Iris pigment epithelial cell (primary cell): ENCODE results near the gene CCDC158.
"Not testable (repeated sequence)": the region's sequence is repeated elsewhere in the genome, so short reads cannot be mapped to it uniquely, and the experiment has no call there.

Source experiments
- DNase-seq: peaks from one replicate; pipeline ENCODE4 v3.0.0-alpha.2; 2011; ENCODE audit warnings: low read depth

Gene CCDC158

DNA sequence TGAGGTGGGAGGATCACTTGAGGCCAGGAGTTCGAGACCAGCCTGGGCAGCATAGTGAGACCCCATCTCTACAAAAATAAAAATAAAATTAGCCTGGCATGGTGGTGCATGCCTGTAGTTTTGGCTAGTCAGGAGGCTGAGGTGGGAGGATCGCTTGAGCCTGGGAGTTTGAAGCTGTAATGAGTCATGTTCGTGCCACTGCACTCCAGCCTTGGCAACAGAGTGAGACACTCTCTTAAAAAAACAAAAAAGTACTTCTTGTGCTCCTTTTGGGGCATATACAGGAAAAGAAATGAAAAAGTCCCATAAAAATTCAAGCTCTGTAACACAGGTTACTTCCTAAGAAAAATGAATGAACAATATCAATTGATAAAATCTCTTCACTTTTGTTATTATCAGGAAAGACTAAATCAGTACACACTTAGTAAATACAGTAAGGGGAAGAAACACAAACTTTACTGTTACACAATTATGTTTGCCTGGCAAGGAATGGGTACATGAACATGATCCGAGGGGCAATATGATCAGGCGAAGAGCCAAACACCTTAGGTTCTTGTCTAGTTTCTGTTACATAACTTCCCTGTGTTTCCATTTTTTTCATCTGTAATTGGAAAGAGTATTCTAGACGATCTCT, 46.9 kb downstream of the CCDC158 start:
- peak; percentile 36 for DNase-seq

DNA sequence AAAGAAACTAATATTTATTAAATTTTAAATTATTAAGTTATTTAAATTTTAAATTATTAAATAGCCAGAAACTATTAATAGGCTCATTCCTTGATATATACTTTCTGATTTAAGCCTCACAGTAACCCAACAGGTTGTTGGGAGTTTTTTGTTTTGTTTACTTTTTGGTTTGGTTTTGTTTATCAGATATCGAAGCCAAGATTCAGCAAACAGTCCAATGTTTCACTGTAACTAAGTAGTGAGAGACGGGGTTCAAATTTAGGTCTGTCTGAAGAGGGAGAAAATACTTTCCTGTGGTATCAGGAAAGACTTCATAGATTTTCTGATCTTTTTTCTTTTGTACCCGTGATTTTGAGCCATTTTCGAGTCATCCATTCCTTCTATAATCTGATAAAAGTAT, 54.2 kb downstream of the CCDC158 start:
- no peak for DNase-seq

DNA sequence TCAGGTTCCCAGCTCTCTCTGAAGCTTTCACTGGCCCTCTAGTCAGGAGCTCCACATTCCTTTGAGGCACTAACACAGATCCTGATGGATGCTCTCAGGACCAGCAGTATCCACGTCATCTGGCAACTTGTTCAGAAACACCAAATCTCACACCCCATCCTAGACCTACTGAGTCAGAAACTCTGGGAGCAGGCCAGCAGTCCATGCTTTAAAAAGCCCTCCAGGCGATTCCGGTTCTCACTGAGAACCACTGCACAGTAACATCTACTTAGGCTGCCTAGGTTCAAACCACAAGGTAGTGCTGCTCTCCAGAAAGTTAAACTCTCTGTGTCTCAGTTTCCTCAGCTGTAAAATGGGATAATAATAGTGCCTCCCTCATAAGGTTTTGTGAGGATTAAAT, 55.3 kb downstream of the CCDC158 start:
- DNase-seq, result no peak

DNA sequence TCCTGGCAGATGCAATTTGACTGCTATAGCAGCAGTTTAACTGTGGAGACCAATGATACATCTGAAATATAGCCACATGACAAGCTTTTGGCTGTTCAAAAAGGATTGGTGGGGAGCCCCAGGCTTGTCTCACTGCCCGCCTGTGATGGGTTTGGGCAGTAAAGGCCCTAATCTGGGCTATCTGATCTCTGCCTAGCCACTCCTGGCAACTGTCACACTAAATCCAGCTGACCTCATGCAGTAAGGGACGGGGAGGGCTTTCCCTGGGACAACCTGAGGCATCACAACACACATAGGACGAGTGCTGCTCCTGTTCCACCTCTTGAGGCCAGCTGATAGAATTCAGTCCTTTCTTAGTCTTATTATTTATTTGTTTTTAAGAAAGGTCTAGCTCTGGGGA, 56.2 kb downstream of the CCDC158 start:
- DNase-seq, result no peak

DNA sequence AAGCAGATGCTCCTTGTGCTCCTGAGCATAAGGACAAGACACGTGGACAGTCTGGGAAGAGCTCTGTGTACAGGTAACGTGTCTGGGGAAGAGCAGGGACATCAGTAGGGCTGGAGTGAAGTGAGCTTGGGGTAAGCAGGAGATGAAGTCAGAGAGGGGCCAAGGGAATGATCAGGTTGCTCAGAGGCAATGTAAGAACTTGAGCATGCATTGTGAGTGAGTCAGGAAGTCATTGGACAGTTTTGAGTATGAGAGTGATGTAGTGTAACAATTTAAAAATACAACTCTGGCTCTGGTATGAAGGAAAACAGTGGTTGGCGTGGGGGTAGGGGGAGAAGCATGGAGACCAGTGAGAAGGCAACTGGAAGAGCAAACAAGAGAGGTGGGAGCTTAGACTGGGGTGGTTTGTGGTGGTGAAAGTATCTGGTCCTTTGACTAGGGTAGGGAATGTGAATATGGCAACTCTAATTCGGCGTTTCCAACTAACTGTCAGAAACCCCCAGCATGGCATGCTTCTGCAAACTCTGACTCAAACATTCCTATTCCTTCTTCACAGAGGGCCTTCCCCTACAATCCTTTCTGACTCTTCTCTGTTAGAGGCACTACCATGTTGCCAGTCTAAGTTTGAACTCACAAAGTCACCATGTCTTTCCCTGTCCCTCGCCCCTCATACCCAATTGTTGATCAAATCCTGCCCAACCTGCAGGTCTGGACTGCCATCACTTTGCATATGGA, 57.2 kb downstream of the CCDC158 start:
- peak; percentile 25 for DNase-seq

DNA sequence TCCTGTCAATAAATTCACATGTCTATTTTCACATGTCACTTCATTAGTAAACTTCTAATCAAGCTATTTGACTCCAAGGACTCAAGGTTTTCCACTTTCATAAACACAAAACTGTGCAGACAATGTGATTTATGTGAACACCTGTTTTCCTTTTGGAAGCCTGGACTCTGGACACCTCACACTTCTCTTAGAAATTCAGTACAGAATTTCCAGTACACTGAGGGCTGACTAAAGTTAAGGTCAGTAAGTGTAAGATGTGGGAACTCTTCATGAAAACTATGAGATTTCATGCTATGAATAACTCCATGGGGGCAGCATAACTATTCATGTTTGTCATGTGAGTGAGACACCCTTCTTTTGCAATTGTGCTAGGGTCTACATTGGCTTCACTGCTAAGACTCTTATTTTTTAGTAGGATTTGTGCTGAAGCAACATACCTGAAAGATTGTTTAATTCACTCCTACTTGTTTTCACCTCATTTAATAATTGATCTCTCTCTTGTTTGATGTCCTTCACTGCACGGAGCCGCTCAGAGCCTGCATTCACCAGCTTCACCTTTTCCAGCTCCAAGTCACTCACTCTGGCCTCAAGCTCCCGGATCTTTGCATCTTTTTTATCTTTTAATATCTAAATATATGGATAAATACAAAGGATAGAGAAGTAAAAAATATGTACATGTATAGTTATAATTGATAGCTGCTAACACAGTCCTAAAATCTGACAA, 59.1 kb downstream of the CCDC158 start:
- DNase-seq, result no peak

DNA sequence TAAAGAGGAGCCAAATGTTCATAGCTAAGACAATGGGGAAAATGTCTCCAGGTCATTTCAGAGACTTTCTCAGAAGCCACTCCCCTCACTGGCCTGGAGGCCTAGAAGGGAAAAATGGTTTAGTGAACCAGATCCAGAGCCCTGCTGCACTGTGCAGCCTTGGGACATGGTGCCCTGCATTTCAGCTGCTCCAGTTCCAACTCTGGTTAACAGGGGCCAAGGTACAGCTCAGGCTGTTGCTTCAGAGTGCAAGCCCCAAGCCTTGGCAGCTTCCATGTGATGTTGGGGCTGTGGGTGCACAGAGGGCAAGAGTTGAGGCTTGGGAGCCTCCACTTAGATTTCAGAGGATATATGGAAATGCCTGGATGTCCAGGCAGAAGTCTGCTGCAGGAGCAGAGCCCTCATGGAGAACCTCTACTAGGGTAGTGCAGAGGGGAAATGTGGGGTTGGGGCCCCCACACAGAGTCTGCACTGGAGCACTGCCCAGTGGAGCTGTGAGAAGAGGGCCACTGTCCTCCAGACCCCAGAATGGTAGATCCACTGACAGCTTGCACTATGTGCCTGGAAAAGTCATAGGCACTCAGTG, 61.0 kb downstream of the CCDC158 start:
- DNase-seq, result not testable (repeated sequence)

DNA sequence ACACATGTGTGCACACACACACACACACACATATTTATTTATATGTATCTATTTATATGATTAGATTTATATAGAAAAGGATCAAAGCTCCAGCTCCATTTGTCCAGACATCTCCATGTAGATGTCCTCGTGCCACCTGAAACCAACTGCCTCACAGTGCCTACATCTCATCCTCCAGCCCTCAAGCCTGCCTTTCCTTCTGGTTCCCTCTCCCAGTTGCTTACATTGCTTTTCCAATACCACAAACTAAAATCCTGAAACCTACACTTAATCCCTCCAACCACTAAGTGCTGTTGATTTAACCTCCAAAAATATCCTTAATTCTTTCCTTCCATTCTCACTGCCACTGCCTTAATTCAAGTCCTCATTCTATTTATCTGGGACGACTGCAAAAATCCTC, 63.0 kb downstream of the CCDC158 start:
- no peak for DNase-seq

DNA sequence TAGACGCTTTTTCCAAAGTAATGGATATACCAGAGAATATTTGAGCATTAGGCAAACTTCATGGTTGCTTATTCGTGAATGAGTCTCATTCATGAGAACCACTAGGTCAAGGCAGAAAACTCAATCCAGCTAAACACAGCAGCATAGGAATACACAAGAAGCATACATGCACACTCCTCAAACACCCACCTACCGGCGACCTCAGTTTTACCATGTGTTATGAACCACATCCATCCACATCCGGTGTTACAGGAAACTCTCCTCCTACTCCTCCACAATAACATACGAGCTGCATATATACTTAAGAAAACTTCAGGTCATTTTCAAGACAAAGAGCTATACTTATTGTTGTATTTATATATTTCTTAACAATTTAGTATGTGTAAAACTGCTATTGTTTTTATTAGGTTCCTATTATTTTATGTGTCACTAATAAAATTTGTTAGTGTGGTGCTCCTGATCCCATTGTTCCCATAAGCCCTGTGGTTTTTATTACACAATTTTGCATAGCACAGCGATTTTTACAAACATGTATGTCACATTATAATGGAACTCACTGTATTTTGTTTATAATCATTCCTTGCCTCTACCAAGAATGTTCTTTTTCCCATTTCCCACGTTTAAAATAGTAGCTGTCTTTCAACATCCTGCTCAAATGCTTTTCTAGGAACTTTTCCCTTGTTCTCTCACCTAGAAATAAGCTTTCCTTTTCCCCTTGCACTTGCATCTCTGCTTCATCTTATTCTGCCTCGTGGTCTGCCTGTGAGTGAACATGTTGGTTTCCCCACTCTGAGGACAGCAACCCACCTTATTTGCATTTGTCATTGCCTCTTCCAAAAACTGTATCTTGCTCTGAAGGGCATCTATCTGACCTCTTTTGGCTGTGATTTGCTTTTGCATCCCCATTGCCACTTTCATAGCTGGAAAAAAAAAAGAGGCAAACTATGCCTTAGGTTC, 66.1 kb downstream of the CCDC158 start:
- no peak for DNase-seq

DNA sequence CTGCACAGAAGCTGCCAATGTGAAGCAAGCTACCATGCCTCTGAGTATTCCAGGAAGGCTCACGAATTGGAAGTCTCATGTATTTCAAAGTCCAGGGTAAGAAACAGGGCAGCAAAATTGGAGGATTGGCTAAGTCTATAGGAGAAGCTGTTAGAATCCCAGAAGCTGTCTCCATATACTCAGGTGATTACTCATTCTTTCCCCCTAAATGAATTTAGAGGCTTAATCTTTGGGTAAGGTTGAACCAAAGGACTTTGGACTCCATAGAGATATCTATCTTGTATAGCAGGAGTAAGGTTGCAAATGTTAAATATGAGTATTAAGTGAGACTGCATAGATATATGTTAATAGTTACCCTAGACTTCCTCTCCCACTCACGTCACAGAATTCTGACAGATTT, 78.1 kb downstream of the CCDC158 start:
- no peak for DNase-seq

DNA sequence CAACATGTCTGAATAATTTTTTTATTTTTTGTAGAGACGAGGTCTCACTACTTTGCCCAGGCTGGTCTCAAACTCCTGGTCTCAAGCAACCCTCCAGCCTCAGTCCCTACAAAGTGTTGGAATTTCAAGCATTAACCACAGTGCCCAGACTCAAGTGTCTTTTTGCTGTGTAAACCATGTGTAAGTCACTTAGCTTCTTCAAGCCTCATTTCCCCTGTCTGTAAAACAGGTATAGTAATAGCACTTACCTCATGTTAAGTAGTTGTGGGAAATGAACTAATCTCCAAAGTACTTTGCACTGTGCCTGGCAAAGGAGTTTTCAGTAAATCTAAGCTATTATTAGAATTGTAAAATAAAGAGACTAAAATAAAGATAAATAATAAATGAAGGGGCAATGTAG, 78.8 kb downstream of the CCDC158 start:
- DNase-seq, result no peak

DNA sequence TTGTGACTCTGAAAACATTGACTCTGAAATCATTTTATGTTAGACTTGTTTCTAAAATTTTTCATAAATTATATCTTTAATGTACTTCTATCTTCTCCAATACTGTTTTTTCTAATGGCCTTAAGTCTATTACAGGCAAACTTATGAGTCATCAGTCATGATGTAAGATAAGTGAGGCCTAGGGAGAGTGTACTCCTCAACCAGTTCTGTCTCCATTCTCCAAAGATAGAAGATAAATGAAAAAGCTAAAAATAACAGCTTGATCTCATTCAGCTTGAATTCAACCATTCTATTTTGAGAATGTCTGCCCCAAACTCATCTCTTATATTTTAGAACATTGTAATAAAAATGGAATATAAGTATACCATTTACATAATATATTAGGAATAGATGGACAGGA, 79.9 kb downstream of the CCDC158 start:
- DNase-seq, result peak; percentile 82

DNA sequence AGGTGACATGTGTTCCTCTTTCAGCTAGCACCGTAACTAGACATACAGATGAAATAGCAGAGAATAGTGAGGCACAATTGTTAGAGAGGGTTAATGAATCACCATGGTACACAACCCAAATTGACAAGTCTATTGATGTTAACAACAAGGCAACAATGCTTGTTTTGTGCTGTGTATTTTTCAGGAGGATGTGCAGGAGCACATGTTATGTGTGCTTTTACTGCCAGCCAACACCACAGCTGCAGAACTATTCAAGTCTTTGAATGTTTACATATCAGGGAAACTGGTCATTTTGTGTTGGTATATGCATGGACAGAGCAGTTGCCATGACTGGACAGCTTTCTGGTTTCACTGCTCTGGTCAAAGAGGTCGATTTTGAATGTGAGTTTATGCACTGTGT, 81.6 kb downstream of the CCDC158 start:
- DNase-seq, result peak; percentile 3

DNA sequence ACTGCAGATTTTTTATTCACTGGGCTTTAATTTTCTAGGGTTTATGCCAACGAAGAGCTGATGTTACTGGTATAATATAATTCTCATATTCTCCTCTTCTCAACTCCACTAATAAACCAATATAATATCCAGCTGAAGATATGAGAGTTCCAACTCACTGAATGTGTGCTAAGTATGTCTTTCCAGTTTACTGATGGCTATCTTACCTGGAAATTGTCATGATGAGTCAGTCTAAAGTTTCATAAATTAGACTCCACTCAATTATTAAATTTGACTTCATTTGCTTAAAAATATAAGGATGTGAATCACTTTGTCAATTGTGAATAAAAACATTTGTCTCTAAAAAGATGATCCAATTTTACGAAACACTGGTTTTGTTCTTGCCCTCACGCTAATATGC, 86.1 kb downstream of the CCDC158 start:
- no peak for DNase-seq

DNA sequence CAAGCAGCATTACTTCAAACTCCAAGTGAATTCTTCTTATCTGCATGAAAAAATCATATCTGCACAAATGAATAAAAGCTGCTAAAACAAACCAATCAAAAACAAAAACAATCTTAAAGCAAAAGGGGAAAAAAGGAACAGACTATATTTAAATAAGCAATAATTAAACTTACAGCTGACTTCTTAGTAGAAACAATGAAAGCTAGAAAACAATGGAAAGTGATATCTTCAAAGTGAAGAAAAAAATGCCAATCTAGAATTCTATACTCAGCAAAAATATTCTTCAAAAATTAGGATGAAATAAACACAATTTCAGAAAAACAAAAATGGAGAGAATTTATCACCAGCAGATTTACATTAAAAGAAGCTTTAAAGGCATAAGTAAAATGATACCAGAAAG, 94.4 kb downstream of the CCDC158 start:
- DNase-seq, result no peak

DNA sequence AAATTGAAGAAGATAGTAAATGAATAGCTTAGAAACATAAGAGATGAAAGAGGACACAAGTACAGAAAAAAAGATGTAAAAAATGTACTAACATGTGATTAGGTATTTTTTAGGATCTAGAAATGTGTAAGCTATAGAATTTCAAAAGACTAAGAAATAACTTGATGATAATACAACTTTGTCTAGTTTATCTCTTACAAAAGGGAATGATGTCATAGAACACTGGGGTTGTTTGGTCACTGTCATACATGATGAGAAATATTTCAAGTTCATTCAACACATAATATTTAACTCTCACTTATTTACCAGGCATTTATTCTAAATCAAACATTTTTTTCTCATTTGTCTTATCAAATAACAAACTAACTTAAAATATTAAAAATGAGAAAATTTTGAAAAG, 95.9 kb downstream of the CCDC158 start:
- no peak for DNase-seq

DNA sequence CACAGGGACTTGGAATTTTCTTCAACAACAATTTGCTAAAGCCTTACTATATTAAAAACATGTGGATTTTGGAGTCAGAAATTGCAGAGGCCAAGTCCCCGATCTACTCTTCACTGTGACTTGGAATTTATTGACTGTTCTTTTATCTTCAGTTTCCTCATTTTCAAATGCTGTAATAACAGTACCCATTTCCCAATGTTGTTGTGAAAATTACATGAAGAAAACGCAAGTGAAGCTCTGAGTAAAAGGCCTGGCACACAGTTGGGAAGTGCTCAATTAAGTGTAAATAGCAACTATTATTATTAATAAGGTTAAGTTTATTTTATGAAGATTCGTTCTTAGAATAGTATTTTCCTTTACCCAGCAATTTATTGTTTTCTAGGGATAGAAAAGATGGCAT, 98.7 kb downstream of the CCDC158 start:
- DNase-seq, result no peak

DNA sequence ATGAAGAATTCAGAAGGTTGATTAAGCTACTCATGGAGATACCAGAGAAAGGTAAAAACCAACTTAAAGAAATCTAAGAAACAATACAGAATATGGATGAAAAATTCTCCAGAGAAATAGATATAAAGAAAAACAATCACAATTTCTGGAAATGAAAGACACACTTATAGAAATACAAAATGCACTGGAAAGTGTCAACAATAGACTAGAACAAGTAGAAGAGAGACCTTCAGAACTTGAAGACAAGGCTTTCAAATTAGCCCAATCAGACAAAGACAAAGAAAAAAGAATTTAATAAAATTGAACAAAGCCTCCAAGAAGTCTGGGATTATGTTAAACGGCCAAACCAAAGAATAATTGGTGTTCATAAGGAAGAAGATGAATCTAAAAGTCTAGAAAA, 104.8 kb downstream of the CCDC158 start:
- DNase-seq, result no peak

DNA sequence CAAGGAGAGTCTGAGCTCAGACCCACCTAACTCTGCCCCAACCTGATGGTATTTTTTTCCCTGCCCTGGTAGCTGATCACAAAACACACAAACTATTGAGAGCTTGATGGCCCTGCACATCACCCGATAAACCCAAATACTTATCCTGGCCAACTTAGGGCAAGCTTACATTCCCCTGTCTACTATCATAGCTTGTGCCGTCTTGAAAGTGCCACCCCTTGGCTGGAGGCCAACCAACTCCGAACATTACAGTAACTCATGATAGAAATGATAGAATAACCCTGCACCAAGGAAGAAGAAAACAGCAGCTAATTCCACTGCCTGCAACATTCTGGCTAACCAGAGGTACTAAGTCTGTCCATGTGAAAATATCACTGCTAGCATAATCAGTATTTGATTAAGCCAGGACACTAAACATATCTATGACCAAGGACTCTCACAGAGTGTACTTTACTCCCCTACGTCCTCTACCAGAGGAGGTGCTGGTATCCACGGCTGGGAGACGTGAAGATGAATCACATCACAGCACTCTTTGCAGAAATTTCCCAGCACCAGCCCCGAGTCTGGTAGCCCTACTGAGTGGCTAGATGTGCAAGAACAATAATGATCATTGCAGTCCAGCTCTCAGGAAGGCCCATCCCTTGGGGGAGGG, 105.5 kb downstream of the CCDC158 start:
- no peak for DNase-seq

DNA sequence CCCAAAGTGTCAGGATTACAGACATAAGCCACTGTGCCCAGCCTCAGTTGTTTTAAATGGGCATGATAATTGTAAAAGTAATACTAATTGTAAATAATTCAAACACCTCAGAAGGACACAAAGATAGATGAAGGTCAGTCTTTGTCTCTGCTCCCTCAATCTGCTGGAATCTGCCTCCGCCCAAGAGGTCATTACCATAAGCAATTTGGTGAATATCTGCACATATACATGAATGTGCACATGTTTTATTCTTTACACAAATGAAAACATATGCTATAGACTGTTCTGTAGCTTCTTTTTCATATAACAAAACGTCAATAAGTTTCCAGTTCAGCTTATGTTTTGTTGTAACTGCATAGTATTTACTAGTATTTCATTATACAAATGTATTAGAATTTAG, 107.4 kb downstream of the CCDC158 start:
- no peak for DNase-seq

DNA sequence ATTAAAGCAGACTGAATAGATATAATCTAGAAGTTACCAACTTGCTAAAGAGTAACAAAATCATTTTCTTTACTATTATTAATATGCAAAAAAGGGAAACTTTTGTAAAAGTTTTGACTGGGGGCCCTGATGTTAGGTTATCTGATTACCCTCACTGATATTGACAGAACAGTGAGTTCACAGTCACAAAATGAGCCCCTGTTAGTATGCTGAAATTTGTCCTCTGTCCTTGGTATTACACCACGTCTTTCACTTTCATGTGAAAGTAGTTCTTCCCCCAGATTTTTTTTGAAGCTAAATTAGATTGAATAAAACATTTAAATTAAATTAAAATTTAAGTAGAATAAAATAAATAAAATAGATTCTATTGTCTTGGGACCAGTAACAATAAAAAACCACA, 108.5 kb downstream of the CCDC158 start:
- DNase-seq, result no peak
